Mammary epithelial cell (primary cell): ENCODE results near the gene COL9A3.

Experiments used
- EZH2 ChIP-seq: IDR thresholded peaks from 2 replicates; pipeline ENCODE4 v1.6.1; 2012; ENCODE audit warnings: low read length, inconsistent platforms, borderline replicate concordance
- TF ChIP-seq, protein P1 (sequence below), 2 donors: IDR thresholded peaks in 1 of 2; conservative IDR thresholded peaks in 1 of 2; 2 replicates each; pipeline ENCODE4 v1.5.1; 2011 to 2012; ENCODE audit warnings: inconsistent platforms in 2 of 2, low read length in 2 of 2, mild to moderate bottlenecking in 2 of 2, control low read depth in 1 of 2, low read depth in 1 of 2; ENCODE audit not compliant: insufficient read depth in 1 of 2; ENCODE audit errors: extremely low read depth in 1 of 2

DNA sequence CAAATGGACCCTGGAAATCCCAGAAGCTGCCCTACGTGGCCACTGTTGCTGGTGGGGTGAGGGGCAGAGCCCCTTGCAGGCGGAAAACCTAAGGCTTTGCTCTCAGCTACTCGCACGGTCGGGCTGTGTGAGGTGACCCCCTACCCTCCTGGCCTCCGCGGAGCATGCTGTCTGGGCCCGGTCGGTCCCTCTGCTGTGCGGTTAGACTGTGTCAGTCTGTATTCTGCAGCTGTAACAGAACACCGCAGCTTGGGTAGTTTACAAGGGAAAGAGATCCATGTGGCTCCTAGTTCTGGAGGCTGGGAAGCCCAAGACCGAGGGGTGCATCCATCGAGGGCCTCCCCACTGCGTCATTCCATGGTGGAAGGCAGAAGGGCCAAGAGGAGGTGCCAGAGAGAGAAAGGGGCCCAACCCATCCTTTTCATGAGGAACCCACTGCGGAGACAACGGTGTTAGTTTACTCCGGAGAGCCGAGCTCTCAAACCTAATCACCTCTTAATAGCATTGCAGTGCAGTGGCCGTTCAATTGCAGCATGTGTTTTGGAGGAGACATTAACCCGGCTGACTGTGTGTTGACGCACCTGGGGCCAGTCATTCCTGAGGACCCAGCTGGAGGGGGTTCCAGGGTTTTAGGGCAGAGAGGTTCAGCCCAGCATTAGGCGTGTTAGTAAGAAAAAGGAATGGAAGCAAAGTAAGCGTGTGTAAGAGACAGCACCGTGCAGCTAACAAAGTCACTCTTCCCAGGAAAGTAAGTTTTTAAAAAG is 18.3 kb downstream of the COL9A3 start:
- TF ChIP-seq, protein P1, sequence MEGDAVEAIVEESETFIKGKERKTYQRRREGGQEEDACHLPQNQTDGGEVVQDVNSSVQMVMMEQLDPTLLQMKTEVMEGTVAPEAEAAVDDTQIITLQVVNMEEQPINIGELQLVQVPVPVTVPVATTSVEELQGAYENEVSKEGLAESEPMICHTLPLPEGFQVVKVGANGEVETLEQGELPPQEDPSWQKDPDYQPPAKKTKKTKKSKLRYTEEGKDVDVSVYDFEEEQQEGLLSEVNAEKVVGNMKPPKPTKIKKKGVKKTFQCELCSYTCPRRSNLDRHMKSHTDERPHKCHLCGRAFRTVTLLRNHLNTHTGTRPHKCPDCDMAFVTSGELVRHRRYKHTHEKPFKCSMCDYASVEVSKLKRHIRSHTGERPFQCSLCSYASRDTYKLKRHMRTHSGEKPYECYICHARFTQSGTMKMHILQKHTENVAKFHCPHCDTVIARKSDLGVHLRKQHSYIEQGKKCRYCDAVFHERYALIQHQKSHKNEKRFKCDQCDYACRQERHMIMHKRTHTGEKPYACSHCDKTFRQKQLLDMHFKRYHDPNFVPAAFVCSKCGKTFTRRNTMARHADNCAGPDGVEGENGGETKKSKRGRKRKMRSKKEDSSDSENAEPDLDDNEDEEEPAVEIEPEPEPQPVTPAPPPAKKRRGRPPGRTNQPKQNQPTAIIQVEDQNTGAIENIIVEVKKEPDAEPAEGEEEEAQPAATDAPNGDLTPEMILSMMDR (conservative IDR thresholded peaks at IDR 0.05 in 1 of 2, IDR thresholded peaks at IDR 0.05 in 1 of 2; ENCODE audit: extremely low read depth in 1 of 2, insufficient read depth in 1 of 2, low read depth in 1 of 2, low read length in 2 of 2): no peak
- TF ChIP-seq EZH2: no peak
